Heart left ventricle (tissue), 16 donors: Measurements from ENCODE around the gene ORC3. TPM values are rescaled to one million over a fixed set of nuclear protein-coding genes. Genes with fewer than 3 reads are reported as not detected.

Source experiments
- ATAC-seq, 4 donors: fragments of 200-7000 bp; cut with Tn5 transposase; one replicate each; pipeline ENCODE4 v1.9.1; 2020 to 2022; ENCODE audit warnings: moderate library complexity in 4 of 4, mild to moderate bottlenecking in 3 of 4, moderate number of reproducible peaks in 1 of 4
- DNase-seq, 5 donors: peaks; one replicate each; pipeline ENCODE4 v3.0.0-alpha.2; 2020
- H3K27ac ChIP-seq, 12 donors: fragments of 200-600 bp; sonication (generic) in 4 of 12; one replicate each; pipeline versions ENCODE4 v1.5.0 to v1.8.0; 2016 to 2022; ENCODE audit warnings: mild to moderate bottlenecking in 2 of 12
- H3K27me3 ChIP-seq, 9 donors: fragments of 200-600 bp; sonication (generic) in 2 of 9; one replicate each; pipeline versions ENCODE4 v1.5.1 to v1.8.0; 2016 to 2022; ENCODE audit warnings: mild to moderate bottlenecking in 3 of 9
- H3K36me3 ChIP-seq, 9 donors: fragments of 200-600 bp; sonication (generic) in 2 of 9; one replicate each; pipeline versions ENCODE4 v1.5.0 to v1.8.0; 2018 to 2022; ENCODE audit warnings: mild to moderate bottlenecking in 2 of 9
- H3K4me1 ChIP-seq, 12 donors: fragments of 200-600 bp; sonication (generic) in 4 of 12; one replicate each; pipeline versions ENCODE4 v1.5.0 to v1.8.0; 2016 to 2022; ENCODE audit warnings: mild to moderate bottlenecking in 3 of 12
- H3K4me3 ChIP-seq, 12 donors: fragments of 200-600 bp; sonication (generic) in 4 of 12; one replicate each; pipeline versions ENCODE4 v1.5.0 to v1.8.0; 2017 to 2022; ENCODE audit warnings: mild to moderate bottlenecking in 9 of 12, moderate library complexity in 4 of 12
- H3K9me3 ChIP-seq, 12 donors: fragments of 200-600 bp; sonication (generic) in 4 of 12; one replicate each; pipeline versions ENCODE4 v1.5.0 to v1.8.0; 2016 to 2022; ENCODE audit warnings: mild to moderate bottlenecking in 1 of 12
- POLR2A ChIP-seq, 2 donors: fragments of 450-650 bp; IDR thresholded peaks; one replicate each; pipeline ENCODE4 v1.6.1; 2017; ENCODE audit warnings: antibody characterized with exemption in 2 of 2, mild to moderate bottlenecking in 2 of 2, moderate library complexity in 2 of 2
- WGBS, 4 donors: extraction: QIAGEN DNeasy Blood & Tissue Kit in 2 of 4; methylation state at CpG; one replicate each; pipeline versions ENCODE4 v1.1.5 to v1.1.7; 2013 to 2018; 5-methylcytosine and 5-hydroxymethylcytosine counted together
- intact Hi-C, 10 donors: fragments of 100-400 bp; cut with DNase I; formaldehyde crosslinking; loops; one replicate each; pipeline versions ENCODE4 v1.11.1 to v1.14.2; 2022
- polyA plus RNA-seq, 2 donors: library from polyadenylated mRNA; stranded (reverse); fragments of 200-250 nt; gene quantifications; one replicate each; pipeline ENCODE4 v1.2.3, GENCODE V29; 2013
- total RNA-seq, 9 donors: library from RNA; depleted of rRNA in 2 of 9; stranded (reverse); fragments of >200 nt in 2 of 9; fragmentation: NEBNext Ultra II Directional in 3 of 9; extraction: Animal tissue kit (Norgen Biotek cat#: 25700) in 3 of 9; gene quantifications; one replicate each; pipeline versions ENCODE4 v1.1.0 to v1.2.4, GENCODE V29; 2016 to 2023
- TF ChIP-seq, protein P1 (sequence below), 12 donors: fragments of 200-600 bp; sonication (generic) in 4 of 12; IDR thresholded peaks; one replicate each; pipeline versions ENCODE4 v1.5.0 to v1.8.0; 2018 to 2022; ENCODE audit warnings: antibody characterized with exemption in 12 of 12, mild to moderate bottlenecking in 5 of 12
- donor health status: ischemic (EF 13 %, LVEDD 7.1; RV severe dilation, severe dysfunction).
- donor health status: healthy with polysubstance abuse.
- donor health status: DM: no; HTN: yes; CAD: no.
- donor health status: DM: no; HTN: no; CAD: no.
- donor health status: ischemic (EF 25% LVEDD 6.9; RV normal size, moderate dysfunction).
- donor health status: ischemic (EF 25% LVEDD 5.7; RV mildly dilated, moderate dysfunction).
- donor health status: healthy.
- donor health status: DM: yes; HTN: yes; CAD: no.
- donor health status: ischemic (EF 35%, LVEDD 5.7; RV mildly dilated, moderate dysfunction).
- donor health status: nonischemic (EF 11% LVEDD 7.7; RV severe dilation, severe dysfunction).
- donor health status: DM: yes; HTN: yes; CAD: no.
- donor health status: PGD.
- donor health status: ischemic (EF 29% LVEDD 5.4; RV normal size, mild dysfunction).
- donor health status: nonischemic (EF 23%, LVEDD 6.1; RV moderate dilation, normal function).

ORC3 gene
- total and polyA plus RNA-seq, 11 donors: 15.2 to 28.6 (median 20.0) TPM

DNA sequence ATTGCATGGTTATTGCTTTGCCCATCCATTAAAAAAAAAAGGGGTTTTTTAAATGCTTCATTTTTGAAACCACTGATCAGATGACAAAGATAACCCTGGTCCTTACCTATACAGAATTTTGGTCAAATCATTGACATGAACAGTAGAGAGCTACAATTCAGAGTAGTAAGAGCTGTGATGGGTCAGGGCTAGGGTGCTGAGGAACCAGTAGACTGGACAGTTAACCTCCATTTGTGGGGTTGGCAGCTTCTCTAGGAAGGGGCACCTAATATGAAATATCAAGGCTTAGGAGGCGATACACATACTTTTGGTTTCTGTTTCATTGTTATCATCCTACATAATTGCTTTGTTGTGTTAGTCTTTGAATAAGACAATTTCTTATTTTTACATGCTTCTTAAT is 55.1 kb downstream of the ORC3 start:
- DNase-seq (no peak), ATAC-seq (no peak)
- intact Hi-C loops: no loop called here
- WGBS, 4 donors: 72 to 74% (median 72%) methylated on average over 1 of the region's 1 CpG
- TF ChIP-seq, protein P1, sequence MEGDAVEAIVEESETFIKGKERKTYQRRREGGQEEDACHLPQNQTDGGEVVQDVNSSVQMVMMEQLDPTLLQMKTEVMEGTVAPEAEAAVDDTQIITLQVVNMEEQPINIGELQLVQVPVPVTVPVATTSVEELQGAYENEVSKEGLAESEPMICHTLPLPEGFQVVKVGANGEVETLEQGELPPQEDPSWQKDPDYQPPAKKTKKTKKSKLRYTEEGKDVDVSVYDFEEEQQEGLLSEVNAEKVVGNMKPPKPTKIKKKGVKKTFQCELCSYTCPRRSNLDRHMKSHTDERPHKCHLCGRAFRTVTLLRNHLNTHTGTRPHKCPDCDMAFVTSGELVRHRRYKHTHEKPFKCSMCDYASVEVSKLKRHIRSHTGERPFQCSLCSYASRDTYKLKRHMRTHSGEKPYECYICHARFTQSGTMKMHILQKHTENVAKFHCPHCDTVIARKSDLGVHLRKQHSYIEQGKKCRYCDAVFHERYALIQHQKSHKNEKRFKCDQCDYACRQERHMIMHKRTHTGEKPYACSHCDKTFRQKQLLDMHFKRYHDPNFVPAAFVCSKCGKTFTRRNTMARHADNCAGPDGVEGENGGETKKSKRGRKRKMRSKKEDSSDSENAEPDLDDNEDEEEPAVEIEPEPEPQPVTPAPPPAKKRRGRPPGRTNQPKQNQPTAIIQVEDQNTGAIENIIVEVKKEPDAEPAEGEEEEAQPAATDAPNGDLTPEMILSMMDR (IDR thresholded peaks at IDR 0.05): no peak
- no peak for TF ChIP-seq POLR2A (IDR thresholded peaks at IDR 0.05)
- Histone ChIP-seq H3K36me3 (peaks cover 0 to 35% (median 12%) of the 10 kb centered on the region in 9 donors), H3K27me3 (no peaks in the 10 kb centered on the region), H3K27ac (no peak overlapping the region), H3K4me1 (peaks cover 0 to 6% (median 0%) of the 10 kb centered on the region in 12 donors), H3K4me3 (peak overlapping the region in 4 of 12 donors; percentile 3 to 29 (median 21)), H3K9me3 (no peaks in the 10 kb centered on the region)

DNA sequence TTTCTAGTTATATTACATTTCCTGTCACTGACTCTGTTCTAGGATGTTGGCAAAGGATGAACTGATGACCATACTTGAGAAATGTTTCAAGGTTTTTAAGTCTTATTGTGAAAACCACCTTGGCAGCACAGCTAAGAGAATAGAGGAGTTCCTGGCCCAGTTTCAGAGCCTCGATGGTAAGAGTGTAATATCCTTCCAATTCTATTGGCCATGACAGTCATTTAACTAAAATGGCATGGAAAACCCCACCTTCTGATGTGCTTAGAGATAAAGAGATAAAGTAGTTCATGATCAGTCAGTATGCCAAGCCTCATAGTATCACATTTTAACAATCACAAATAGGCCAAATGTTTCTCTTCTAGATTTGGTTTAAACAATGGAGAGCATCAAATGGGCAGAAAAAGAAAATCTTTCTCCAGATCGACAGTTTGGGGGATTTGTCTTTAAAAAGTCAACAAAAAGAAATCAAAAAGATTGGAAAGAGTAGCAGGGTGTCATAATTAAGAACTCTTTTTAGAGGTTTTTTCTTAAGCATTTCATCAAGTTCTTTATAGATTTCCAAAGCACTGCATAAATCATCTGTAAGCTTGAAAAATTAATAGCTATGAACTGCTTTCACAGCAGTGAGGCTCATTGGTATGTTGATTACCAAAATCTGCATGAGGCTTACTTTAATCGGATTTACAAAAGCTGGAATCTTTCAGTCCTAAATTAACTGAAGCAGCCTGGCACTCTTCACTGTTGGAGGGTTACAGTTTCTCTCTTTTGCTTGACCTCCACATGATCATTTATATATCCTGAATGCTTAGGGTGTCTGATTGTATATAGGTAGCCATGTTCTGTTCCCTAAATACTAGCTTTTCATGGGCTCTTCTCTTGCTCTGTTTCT is 63.4 kb downstream of the ORC3 start:
- WGBS, 4 donors: 73 to 79% (median 75%) methylated on average over 3 of the region's 3 CpGs
- Histone ChIP-seq H3K27ac (no peak overlapping the region), H3K4me3 (no peak overlapping the region), H3K9me3 (no peaks in the 10 kb centered on the region), H3K27me3 (no peaks in the 10 kb centered on the region), H3K4me1 (peaks cover 0 to 16% (median 0%) of the 10 kb centered on the region in 12 donors), H3K36me3 (peaks cover 0 to 79% (median 7%) of the 10 kb centered on the region in 9 donors)
- intact Hi-C loops: loop anchor here in 1 of 10 donors (10.0 kb wide), 1 partner anchor 141 kb away; no protein-coding TSS in a partner anchor
- no peak for TF ChIP-seq POLR2A (IDR thresholded peaks at IDR 0.05)
- TF ChIP-seq, protein P1 (IDR thresholded peaks at IDR 0.05): no peak
- ATAC-seq (no peak), DNase-seq (no peak)

DNA sequence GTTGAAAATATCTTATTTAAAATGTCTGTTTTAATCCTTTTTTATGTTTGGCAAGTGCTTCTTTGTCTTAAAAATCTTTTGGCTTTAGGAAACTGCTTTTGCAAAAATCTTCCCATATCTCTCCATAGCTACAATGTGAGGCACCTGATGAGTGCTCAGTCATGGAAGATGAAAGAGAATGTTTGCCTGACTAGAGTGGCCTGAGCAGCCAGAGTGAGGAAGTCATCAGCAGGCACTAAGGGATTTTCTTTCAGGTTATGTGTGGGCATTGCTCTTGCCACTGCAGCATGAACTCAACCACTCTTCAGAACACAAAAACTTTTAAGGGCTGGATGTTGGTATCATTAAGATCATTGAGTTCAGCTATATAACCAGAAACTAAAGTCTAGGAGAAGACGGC is 64.2 kb downstream of the ORC3 start:
- no peak for ATAC-seq
- TF ChIP-seq, protein P1 (IDR thresholded peaks at IDR 0.05): no peak
- intact Hi-C loops: loop anchor here in 1 of 10 donors (10.0 kb wide), 1 partner anchor 141 kb away; no protein-coding TSS in a partner anchor

DNA sequence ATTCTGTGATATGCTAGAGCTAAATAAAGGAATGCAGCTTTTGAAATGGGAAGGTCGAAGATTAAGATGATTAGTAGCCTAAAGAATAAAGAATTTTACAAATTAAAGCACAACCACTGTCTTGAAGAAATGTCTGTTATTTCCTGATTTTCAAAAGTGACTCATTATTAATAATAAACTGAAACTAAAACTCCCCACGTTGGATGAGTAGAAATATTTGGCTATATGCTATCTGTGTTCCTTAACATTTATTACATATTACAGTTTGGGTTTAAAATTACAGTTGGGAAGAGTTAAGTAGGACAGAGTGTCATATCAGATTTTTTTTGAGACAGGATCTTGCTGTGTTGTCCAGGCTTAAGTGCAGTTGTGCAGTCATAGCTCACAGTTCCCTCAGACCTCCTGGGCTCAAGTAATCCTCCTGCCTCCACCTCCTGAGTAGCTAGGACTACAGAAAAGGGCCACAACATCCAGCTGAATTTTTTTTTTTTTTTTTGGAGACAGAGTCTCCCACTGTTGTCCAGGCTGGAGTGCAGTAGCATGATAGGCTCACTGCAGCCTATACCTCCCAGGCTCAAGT is 65.0 kb downstream of the ORC3 start:
- Histone ChIP-seq H3K27me3 (no peaks in the 10 kb centered on the region), H3K36me3 (peaks cover 0 to 65% (median 9%) of the 10 kb centered on the region in 9 donors), H3K27ac (no peak overlapping the region), H3K4me3 (no peak overlapping the region), H3K4me1 (peaks cover 0 to 16% (median 0%) of the 10 kb centered on the region in 12 donors), H3K9me3 (no peaks in the 10 kb centered on the region)
- 80 to 85% (median 81%) methylated on average over 2 of the region's 2 CpGs for WGBS, 4 donors
- no peak for TF ChIP-seq POLR2A (IDR thresholded peaks at IDR 0.05)
- TF ChIP-seq, protein P1 (IDR thresholded peaks at IDR 0.05): no peak
- DNase-seq (no peak), ATAC-seq (no peak)
- intact Hi-C loops: loop anchor here in 1 of 10 donors (10.0 kb wide), 1 partner anchor 140 kb away; no protein-coding TSS in a partner anchor

More for the DNA sequence above, 64.2 kb downstream of the ORC3 start:
- H3K9me3 ChIP-seq: no peaks in the 10 kb centered on the region
- H3K36me3 ChIP-seq: peaks cover 0 to 72% (median 9%) of the 10 kb centered on the region in 9 donors
- DNase-seq: no peak
- H3K4me3 ChIP-seq: no peak overlapping the region
- no peak overlapping the region for H3K27ac ChIP-seq
- WGBS, 4 donors: 89 to 95% (median 90%) methylated on average over 1 of the region's 1 CpG
- H3K4me1 ChIP-seq: peaks cover 0 to 16% (median 0%) of the 10 kb centered on the region in 12 donors
- no peaks in the 10 kb centered on the region for H3K27me3 ChIP-seq
